D721Med (cell line): Measurements from ENCODE around the gene RPP21.

Experiments used
- DNase-seq: peaks from one replicate; pipeline ENCODE4 v3.0.0; 2011; ENCODE audit warnings: low spot score; ENCODE audit not compliant: insufficient read length
- FAIRE-seq: peaks from 2 replicates; lab custom pipeline; 2011; peaks lifted over from hg19 to GRCh38; lab: Jason Lieb, UNC
- CTCF ChIP-seq: IDR thresholded peaks from 2 replicates; pipeline ENCODE4 v1.5.1; 2012; ENCODE audit warnings: mild to moderate bottlenecking, control low read depth; ENCODE audit not compliant: insufficient read depth; ENCODE audit errors: missing control alignments

The RPP21 gene

GRCh38 chr6:30315156-30315555 lies 29.8 kb upstream of the RPP21 start:
- no peak for TF ChIP-seq CTCF
- DNase-seq (no peak), FAIRE-seq (no peak)

- TF ChIP-seq CTCF, result no peak
- DNase-seq, result no peak
- FAIRE-seq, result no peak
These were observed 26.9 kb upstream of the RPP21 start for GRCh38 chr6:30317913-30318589.

GRCh38 chr6:30319146-30319835 lies 25.7 kb upstream of the RPP21 start:
- FAIRE-seq, result no peak
- TF ChIP-seq CTCF, result no peak
- DNase-seq, result no peak

GRCh38 chr6:30321692-30322388 lies 23.1 kb upstream of the RPP21 start:
- FAIRE-seq (no peak), DNase-seq (no peak)
- no peak for TF ChIP-seq CTCF

GRCh38 chr6:30322527-30323501 lies 22.1 kb upstream of the RPP21 start:
- no peak for FAIRE-seq
- no peak for TF ChIP-seq CTCF

GRCh38 chr6:30323806-30324205 lies 21.1 kb upstream of the RPP21 start:
- no peak for FAIRE-seq
- no peak for TF ChIP-seq CTCF
- DNase-seq, result no peak

More at GRCh38 chr6:30322527-30323501, 22.1 kb upstream of the RPP21 start:
- DNase-seq, result no peak
